ENCODE data around the gene MYH4.

Gene MYH4
- 0 reads per million in 2 donors for total RNA-seq

GRCh38 chr17:10469459-10469858 is at the start of gene MYH4:
Gene MYH4 (minus strand): TSS chr17:10469559. CDS start chr17:10466745, 2,814 bp downstream.
- DNase-seq, result no peak

- DNase-seq, result no peak
These were observed 49.1 kb upstream of the MYH4 start, which contains the start of gene MYH1 for GRCh38 chr17:10518271-10519037. Gene MYH1 (minus strand): TSS chr17:10518542. CDS start chr17:10516642, 1,900 bp downstream.

GRCh38 chr17:10516638-10517037 is 47.3 kb upstream of the MYH4 start:
- no peak for DNase-seq

GRCh38 chr17:10516065-10516464 is 46.7 kb upstream of the MYH4 start:
- no peak for DNase-seq

GRCh38 chr17:10513299-10514067 is 44.1 kb upstream of the MYH4 start:
- DNase-seq, result no peak

- DNase-seq, result no peak
These were observed 43.5 kb upstream of the MYH4 start for GRCh38 chr17:10512856-10513255.

GRCh38 chr17:10499950-10500349 is 30.6 kb upstream of the MYH4 start:
- no peak for DNase-seq

- DNase-seq, result no peak
These were observed 22.6 kb upstream of the MYH4 start for GRCh38 chr17:10492004-10492403.

- DNase-seq, result no peak
These were observed 12.9 kb upstream of the MYH4 start for GRCh38 chr17:10482252-10482651.

- no peak for DNase-seq
These were observed 8.3 kb upstream of the MYH4 start for GRCh38 chr17:10477701-10478100.

GRCh38 chr17:10474536-10474935 is 5.2 kb upstream of the MYH4 start:
- DNase-seq, result no peak

GRCh38 chr17:10471858-10472257 is 2.5 kb upstream of the MYH4 start:
- no peak for DNase-seq

GRCh38 chr17:10463402-10463801 is 6.0 kb downstream of the MYH4 start:
- DNase-seq, result no peak

GRCh38 chr17:10460062-10460461 is 9.3 kb downstream of the MYH4 start:
- no peak for DNase-seq

- no peak for DNase-seq
These were observed 10.7 kb downstream of the MYH4 start for GRCh38 chr17:10458701-10459100.

GRCh38 chr17:10457952-10458351 is 11.4 kb downstream of the MYH4 start:
- DNase-seq, result no peak

GRCh38 chr17:10447026-10447931 is 22.1 kb downstream of the MYH4 start:
- DNase-seq, result no peak

- DNase-seq, result no peak
These were observed 29.5 kb downstream of the MYH4 start for GRCh38 chr17:10439816-10440215.

GRCh38 chr17:10435096-10435495 is 34.3 kb downstream of the MYH4 start:
- no peak for DNase-seq

GRCh38 chr17:10429421-10430045 is 39.8 kb downstream of the MYH4 start:
- DNase-seq, result no peak

GRCh38 chr17:10428781-10429180 is 40.6 kb downstream of the MYH4 start:
- no peak for DNase-seq

- no peak for DNase-seq
These were observed 47.3 kb downstream of the MYH4 start, which contains the start of gene MYH8 for GRCh38 chr17:10421900-10422542. Gene MYH8 (minus strand): TSS chr17:10421950. CDS start chr17:10420227, 1,723 bp downstream.

Measured in activated gamma-delta T cell (primary cell).